Measurements from ENCODE around the gene CNTNAP3. TPM values are rescaled to one million over a fixed set of nuclear protein-coding genes. Genes with fewer than 3 reads are reported as not detected.
"Not testable (repeated sequence)": the region's sequence is repeated elsewhere in the genome, so short reads cannot be mapped to it uniquely, and the experiment has no call there.

The CNTNAP3 gene
- total RNA-seq, 4 donors from 2014 or later = 2.5 to 6.6 (median 4.8) TPM

DNA sequence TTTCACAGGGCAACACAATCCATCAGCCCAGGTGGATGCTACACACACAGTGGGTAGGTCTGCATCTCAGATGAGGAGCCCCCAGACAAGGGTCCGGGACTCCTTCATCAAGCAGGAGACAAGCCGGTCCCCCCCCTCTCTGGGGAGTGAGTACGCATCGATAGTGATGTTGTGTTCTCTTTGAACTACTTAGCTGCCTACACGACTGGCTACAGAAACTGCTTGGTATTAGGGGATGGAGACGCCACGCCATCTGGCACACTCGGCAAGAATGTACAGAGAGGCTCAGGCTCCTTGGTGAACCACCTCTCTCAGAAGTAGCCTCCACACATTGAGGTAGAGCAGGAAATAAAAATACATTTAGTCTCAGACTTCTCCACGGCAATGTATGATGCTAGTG lies 179.8 kb downstream of the CNTNAP3 start:
- TF ChIP-seq POLR2A (IDR thresholded peaks at IDR 0.05) = no peak
- TF ChIP-seq, protein P1, sequence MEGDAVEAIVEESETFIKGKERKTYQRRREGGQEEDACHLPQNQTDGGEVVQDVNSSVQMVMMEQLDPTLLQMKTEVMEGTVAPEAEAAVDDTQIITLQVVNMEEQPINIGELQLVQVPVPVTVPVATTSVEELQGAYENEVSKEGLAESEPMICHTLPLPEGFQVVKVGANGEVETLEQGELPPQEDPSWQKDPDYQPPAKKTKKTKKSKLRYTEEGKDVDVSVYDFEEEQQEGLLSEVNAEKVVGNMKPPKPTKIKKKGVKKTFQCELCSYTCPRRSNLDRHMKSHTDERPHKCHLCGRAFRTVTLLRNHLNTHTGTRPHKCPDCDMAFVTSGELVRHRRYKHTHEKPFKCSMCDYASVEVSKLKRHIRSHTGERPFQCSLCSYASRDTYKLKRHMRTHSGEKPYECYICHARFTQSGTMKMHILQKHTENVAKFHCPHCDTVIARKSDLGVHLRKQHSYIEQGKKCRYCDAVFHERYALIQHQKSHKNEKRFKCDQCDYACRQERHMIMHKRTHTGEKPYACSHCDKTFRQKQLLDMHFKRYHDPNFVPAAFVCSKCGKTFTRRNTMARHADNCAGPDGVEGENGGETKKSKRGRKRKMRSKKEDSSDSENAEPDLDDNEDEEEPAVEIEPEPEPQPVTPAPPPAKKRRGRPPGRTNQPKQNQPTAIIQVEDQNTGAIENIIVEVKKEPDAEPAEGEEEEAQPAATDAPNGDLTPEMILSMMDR (IDR thresholded peaks at IDR 0.05) = no peak
- Histone ChIP-seq H3K9me3 (no peaks in the 10 kb centered on the region), H3K27ac (no peak overlapping the region)

DNA sequence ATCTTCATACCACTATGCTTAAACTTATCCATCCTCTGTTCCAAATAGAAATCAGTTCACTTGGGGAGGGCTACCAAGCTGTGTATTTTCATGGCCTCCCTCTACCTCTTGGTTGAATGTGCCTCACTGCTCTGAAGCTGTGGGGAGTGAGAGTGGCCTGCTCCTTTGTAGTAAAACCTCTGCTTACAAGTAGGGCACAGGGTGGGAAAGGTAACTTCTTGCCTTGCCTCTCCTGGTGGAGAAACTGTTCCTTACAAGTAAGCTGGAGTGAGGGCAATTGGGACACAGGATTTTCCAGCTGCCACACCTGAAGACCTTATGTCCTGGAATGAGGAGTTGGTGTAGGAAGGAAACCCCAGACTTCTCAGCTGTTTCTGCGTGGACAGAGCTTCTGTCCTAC lies 190.8 kb downstream of the CNTNAP3 start:
- not testable (repeated sequence) for H3K4me1 ChIP-seq, H3K27ac ChIP-seq, H3K36me3 ChIP-seq, H3K9me3 ChIP-seq, H3K27me3 ChIP-seq, H3K4me3 ChIP-seq, DNase-seq

More for the DNA sequence above, 179.8 kb downstream of the CNTNAP3 start:
- no peak for DNase-seq
- H3K4me3 ChIP-seq = no peak overlapping the region
- H3K4me1 ChIP-seq = no peaks in the 10 kb centered on the region
- no peaks in the 10 kb centered on the region for H3K36me3 ChIP-seq
- H3K27me3 ChIP-seq = no peaks in the 10 kb centered on the region

GRCh38 chr9:39085311-39085710 lies 202.7 kb downstream of the CNTNAP3 start:
- not testable (repeated sequence) for H3K4me3 ChIP-seq, H3K27me3 ChIP-seq, H3K36me3 ChIP-seq, H3K4me1 ChIP-seq, H3K9me3 ChIP-seq, DNase-seq, H3K27ac ChIP-seq

DNA sequence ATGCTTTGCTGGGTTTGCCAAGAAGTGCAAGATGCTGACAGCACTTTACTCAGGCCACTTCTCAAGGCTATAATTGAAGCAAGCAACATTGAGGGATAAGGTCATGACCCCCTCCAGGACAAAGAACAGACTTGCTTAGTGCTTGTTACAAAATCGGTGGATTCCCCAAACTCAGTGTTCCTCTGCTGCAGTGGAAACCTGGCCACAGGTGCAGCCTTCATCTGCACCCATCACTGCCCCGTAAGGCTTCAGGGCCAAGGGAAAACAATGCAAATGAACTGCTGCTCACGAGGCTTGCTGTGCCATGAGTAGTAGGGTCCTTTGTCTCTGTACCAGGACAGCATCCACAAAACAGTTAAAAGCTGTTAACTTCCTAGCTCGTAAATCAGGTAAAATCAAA lies 205.4 kb downstream of the CNTNAP3 start:
- not testable (repeated sequence) for H3K27me3 ChIP-seq, H3K36me3 ChIP-seq, H3K9me3 ChIP-seq, H3K4me3 ChIP-seq, H3K27ac ChIP-seq, H3K4me1 ChIP-seq, DNase-seq

GRCh38 chr9:39080081-39080480 lies 207.9 kb downstream of the CNTNAP3 start:
- H3K9me3 ChIP-seq, H3K27me3 ChIP-seq, H3K27ac ChIP-seq, DNase-seq, H3K4me3 ChIP-seq, H3K36me3 ChIP-seq, H3K4me1 ChIP-seq: not testable (repeated sequence)

DNA sequence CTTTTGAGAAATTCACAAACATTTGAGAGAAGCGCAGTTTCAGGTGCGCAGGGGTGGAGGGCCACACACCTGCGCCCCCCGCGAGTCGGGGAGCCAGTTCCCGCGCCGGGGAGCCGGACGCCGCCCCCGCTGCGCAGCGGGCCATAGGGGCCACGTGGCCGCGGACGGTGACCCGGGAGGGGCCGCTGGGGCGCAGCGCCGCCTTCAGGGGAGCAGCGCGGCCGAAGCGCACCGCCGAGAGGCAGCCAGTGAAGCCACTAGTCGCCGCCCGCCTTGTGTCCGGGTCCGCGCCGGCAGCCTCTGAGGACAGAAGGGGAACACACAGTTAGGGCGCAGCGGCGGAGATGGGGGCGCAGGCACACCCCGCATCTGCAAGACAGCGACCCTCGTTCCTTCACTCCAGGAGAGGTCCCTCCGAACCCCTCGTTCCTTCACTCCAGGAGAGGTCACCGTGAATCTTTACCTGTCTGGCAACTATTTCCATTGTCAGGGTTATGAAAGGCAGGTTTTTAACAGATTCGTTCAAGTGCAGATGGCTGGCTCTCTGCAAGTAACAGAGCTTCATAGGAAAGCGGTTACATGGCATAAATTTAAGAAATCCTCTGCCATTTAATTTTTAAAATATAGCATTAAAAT lies 209.2 kb downstream of the CNTNAP3 start:
- H3K27ac ChIP-seq, H3K27me3 ChIP-seq, H3K36me3 ChIP-seq, H3K9me3 ChIP-seq, H3K4me1 ChIP-seq: not testable (repeated sequence)
- peak overlapping the region in 3 of 4 donors; percentile 7 to 26 (median 24) for H3K4me3 ChIP-seq
- TF ChIP-seq, protein P1 (IDR thresholded peaks at IDR 0.05) = peak in 2 of 6 experiments; percentile 1 to 5
- DNase-seq = peak in 2 of 3 donors; percentile 70 to 73

DNA sequence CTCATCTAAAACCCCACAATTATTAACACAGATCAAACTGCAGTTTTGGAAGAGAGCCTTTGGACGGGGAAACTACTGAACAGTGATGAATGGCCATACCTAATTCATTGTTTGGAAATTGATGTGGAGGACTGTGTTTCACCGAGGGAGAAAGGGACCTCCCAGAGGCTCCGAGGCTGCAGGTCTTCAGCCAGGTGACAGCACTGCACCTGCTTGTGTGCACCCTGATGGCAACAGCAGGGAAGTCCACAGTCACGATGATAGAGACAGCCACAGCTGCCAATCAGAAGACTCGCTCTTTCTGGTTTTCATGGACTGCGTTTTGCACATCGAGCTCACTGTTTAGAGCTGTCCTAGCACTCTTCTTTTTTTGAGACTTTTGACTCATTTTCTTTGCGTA lies 214.4 kb downstream of the CNTNAP3 start:
- not testable (repeated sequence) for H3K27me3 ChIP-seq, H3K27ac ChIP-seq, H3K4me3 ChIP-seq, H3K36me3 ChIP-seq, H3K4me1 ChIP-seq, H3K9me3 ChIP-seq, DNase-seq

DNA sequence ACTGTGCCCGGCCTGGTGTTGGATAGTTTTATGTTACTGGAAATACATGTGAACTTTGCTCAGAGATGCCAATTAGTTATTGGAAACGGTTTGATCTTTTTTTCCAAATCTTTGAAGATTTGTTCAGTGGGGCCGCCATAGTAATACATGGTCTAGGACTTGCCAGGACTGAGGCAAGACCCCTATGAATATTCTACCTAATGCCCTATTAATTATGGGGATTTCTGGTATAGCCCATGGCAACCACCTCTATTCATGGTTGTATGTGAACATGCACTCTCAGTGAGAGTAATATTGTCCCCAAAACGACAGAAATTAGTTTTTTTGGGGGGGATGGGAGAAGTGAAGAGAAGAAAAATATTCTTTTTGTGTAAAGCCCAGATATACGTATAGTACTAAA lies 220.3 kb downstream of the CNTNAP3 start:
- not testable (repeated sequence) for H3K4me1 ChIP-seq, H3K9me3 ChIP-seq, H3K27me3 ChIP-seq, DNase-seq, H3K27ac ChIP-seq, H3K4me3 ChIP-seq, H3K36me3 ChIP-seq

DNA sequence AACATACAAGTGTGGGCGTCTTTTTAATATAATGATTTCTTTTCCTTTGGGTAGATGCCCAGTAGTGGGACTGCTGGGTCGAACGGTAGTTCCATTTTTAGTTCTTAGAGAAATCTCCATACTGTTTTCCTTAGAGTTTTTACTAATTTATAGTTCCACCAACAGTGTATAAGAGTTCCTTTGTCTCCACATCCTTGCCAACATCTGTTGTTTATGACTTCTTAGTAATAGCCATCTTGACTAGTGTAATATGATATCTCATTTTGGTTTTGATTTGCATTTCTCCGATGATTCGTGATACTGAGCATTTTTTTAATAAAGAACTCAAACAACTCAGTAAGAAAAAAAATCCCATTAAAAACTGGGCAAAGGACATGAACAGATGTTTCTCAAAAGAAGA lies 225.0 kb downstream of the CNTNAP3 start:
- H3K27ac ChIP-seq, H3K36me3 ChIP-seq, H3K9me3 ChIP-seq, DNase-seq, H3K4me1 ChIP-seq, H3K27me3 ChIP-seq, H3K4me3 ChIP-seq: not testable (repeated sequence)

- DNase-seq, H3K4me1 ChIP-seq, H3K36me3 ChIP-seq, H3K9me3 ChIP-seq, H3K27ac ChIP-seq, H3K27me3 ChIP-seq, H3K4me3 ChIP-seq: not testable (repeated sequence)
Observed at GRCh38 chr9:39054453-39054852, 233.5 kb downstream of the CNTNAP3 start.

DNA sequence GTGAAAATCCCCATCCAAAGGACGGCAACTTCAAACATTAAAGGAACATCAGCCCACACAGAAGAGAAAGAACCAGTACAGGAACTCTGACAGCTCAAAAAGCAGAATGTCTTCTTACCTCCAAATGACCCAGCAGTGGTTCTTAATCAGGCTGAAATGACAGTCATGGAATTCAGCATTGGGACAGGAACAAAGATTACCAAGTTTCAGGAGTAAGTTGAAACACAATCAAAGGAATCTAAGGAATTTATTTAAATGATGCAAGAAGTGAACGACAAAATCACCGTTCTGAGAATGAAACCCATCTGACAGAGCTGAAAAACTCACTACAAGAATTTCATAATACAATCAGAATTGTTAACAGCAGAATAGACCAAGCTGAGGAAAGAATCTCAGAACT lies 241.1 kb downstream of the CNTNAP3 start:
- H3K36me3 ChIP-seq, H3K27ac ChIP-seq, H3K4me1 ChIP-seq, H3K9me3 ChIP-seq, DNase-seq, H3K27me3 ChIP-seq, H3K4me3 ChIP-seq: not testable (repeated sequence)

- H3K27me3 ChIP-seq, H3K9me3 ChIP-seq, H3K36me3 ChIP-seq, H3K27ac ChIP-seq, H3K4me3 ChIP-seq, DNase-seq, H3K4me1 ChIP-seq: not testable (repeated sequence)
Observed at GRCh38 chr9:39042352-39042803, 245.6 kb downstream of the CNTNAP3 start.

DNA sequence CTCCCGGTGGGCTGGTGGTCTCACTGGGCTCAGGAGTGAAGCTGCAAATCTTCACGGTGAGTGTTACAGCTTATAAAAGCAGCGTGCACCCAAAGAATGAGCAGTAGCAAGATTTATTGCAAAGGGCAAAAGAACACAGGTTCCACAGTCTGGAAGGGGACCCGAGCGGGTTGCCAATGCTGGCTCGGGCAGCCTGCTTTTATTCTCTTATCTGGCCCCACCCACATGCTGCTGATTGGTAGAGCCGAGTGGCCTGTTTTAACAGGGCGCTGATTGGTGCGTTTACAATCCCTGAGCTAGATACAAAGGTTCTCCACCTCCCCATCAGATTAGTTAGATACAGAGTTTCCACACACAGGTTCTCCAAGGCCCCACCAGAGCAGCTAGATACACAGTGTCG lies 246.2 kb downstream of the CNTNAP3 start:
- not testable (repeated sequence) for H3K36me3 ChIP-seq, H3K27ac ChIP-seq, H3K9me3 ChIP-seq, H3K4me1 ChIP-seq, H3K27me3 ChIP-seq, H3K4me3 ChIP-seq, DNase-seq

DNA sequence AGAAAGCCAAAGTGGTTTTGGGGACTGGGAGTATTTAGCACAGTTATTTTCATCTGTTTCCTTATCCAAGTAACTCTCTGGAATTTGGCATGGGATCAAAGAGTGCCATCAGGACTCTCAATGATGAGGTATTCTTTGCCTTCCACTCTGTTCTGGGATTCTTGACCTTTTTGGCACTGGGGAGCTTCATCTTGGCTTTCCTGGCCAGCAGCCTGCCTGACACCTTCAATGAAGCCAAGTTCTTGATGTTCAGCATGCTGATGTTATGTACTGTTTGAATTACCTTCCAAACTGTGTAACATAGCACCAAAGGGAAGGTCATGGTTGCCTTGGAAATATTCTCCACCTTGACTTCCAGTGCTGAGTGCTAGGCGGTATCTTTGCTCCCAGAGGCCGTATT lies 248.8 kb downstream of the CNTNAP3 start:
- not testable (repeated sequence) for H3K27me3 ChIP-seq, H3K27ac ChIP-seq, DNase-seq, H3K9me3 ChIP-seq, H3K4me1 ChIP-seq, H3K4me3 ChIP-seq, H3K36me3 ChIP-seq
